HepG2 (cell line): ENCODE results near the gene MFSD2A. TPM values are rescaled to one million over a fixed set of nuclear protein-coding genes. Genes with fewer than 3 reads are reported as not detected.

ENCODE experiments used
- ATAC-seq: fragments of 200-7000 bp; cut with Tn5 transposase; 3 replicates; pipeline ENCODE4 v1.9.1; 2020; ENCODE audit warnings: mild to moderate bottlenecking, moderate library complexity
- BruUV-seq: library from RNA; stranded (reverse); fragments of 400-500 nt; replicated peaks from 2 replicates; lab custom pipeline; 2021; lab: Mats Ljungman, UMichigan
- CTCF ChIA-PET: fragments of 300-600 bp; formaldehyde crosslinking; extraction: SDS; loops from one replicate; lab custom pipeline; 2021; ENCODE audit warnings: low total read pairs, inconsistent platforms, low intra/inter-chr PET ratio; lab: Yijun Ruan, JAX
- POLR2A ChIA-PET: fragments of 350-600 bp; sonication (Branson Sonifier 250); formaldehyde crosslinking; loops from one replicate; lab custom pipeline; 2020; ENCODE audit warnings: antibody characterized with exemption, inconsistent platforms; lab: Yijun Ruan, JAX
- DNase-seq: peaks from one replicate; pipeline ENCODE4 v3.0.0-alpha.2; 2015; ENCODE audit warnings: low spot score
- FAIRE-seq: peaks from 3 replicates; lab custom pipeline; 2011; peaks lifted over from hg19 to GRCh38; lab: Jason Lieb, UNC
- H2AFZ ChIP-seq: one replicate; pipeline ENCODE4 v1.6.1; 2011; ENCODE audit warnings: low read length, inconsistent platforms
- H3K27ac ChIP-seq: fragments of 300-600 bp; 3 replicates; pipeline ENCODE4 v1.8.0; 2011; ENCODE audit warnings: mixed run types, mild to moderate bottlenecking, mixed read lengths, low read length, inconsistent platforms; ENCODE audit not compliant: insufficient read depth; ENCODE audit errors: extremely low read length
- H3K27me3 ChIP-seq, 2 experiments: fragments of 200-600 bp in 1 of 2; 2 replicates in 1 of 2; 3 replicates in 1 of 2; pipeline versions ENCODE4 v1.6.0 to v1.8.0; 2011; ENCODE audit warnings: low read length in 2 of 2, mild to moderate bottlenecking in 2 of 2, moderate library complexity in 2 of 2, inconsistent platforms in 1 of 2; ENCODE audit not compliant: insufficient read depth in 2 of 2, control insufficient read depth in 1 of 2
- H3K36me3 ChIP-seq, 2 experiments: fragments of 200-600 bp in 1 of 2; replicated peaks in 1 of 2; 2 replicates in 1 of 2; 3 replicates in 1 of 2; pipeline versions ENCODE4 v1.5.1 to v1.8.0; 2011; ENCODE audit warnings: low read length in 2 of 2, inconsistent platforms in 1 of 2; ENCODE audit not compliant: insufficient read depth in 2 of 2, control insufficient read depth in 1 of 2
- H3K4me1 ChIP-seq: 2 replicates; pipeline ENCODE4 v1.5.1; 2012; ENCODE audit warnings: low read length, inconsistent platforms; ENCODE audit not compliant: insufficient read depth
- H3K4me2 ChIP-seq: 2 replicates; pipeline ENCODE4 v1.6.0; 2011; ENCODE audit warnings: low read depth, low read length, inconsistent platforms
- H3K4me3 ChIP-seq, 3 experiments: fragments of 200-600 bp in 1 of 3; sonication (generic), shearing (Covaris generic) in 1 of 3; replicated peaks in 1 of 3; 2 replicates each; pipeline ENCODE4 v1.5.1; 2011 to 2016; ENCODE audit warnings: low read length in 3 of 3, inconsistent platforms in 2 of 3, low read depth in 2 of 3, mild to moderate bottlenecking in 2 of 3, control low read depth in 1 of 3, mixed read lengths in 1 of 3; ENCODE audit not compliant: insufficient read depth in 1 of 3
- H3K79me2 ChIP-seq: one replicate; pipeline ENCODE4 v1.6.1; 2011; ENCODE audit warnings: low read length, inconsistent platforms; ENCODE audit not compliant: insufficient read depth
- H3K9ac ChIP-seq: 2 replicates; pipeline ENCODE4 v1.6.0; 2011; ENCODE audit warnings: mild to moderate bottlenecking, low read depth, low read length, inconsistent platforms; ENCODE audit not compliant: insufficient read depth
- H3K9me3 ChIP-seq: 2 replicates; pipeline ENCODE4 v1.5.1; 2012; ENCODE audit warnings: mild to moderate bottlenecking, low read length
- H4K20me1 ChIP-seq: 2 replicates; pipeline ENCODE4 v1.6.0; 2011; ENCODE audit warnings: inconsistent platforms, mild to moderate bottlenecking, low read length, moderate library complexity; ENCODE audit not compliant: insufficient read depth
- DPF2 ChIP-seq: sonication (generic); formaldehyde crosslinking; IDR thresholded peaks from 2 replicates; pipeline ENCODE4 v1.4.0; 2020; ENCODE audit warnings: mild to moderate bottlenecking, low read depth, missing genetic modification reagents, borderline replicate concordance
- HMG20A ChIP-seq: IDR thresholded peaks from 2 replicates; pipeline ENCODE4 v1.6.1; 2016; ENCODE audit warnings: borderline replicate concordance
- IKZF4 ChIP-seq: sonication (generic); formaldehyde crosslinking; IDR thresholded peaks from 2 replicates; pipeline ENCODE4 v1.5.1; 2020; ENCODE audit warnings: borderline replicate concordance, mild to moderate bottlenecking, low read depth, missing genetic modification reagents; ENCODE audit errors: not compliant biosample characterization
- RFX3 ChIP-seq: IDR thresholded peaks from 2 replicates; pipeline ENCODE4 v1.6.1; 2016; ENCODE audit warnings: missing biosample characterization, missing genetic modification reagents
- SOX5 ChIP-seq: IDR thresholded peaks from 2 replicates; pipeline ENCODE4 v1.6.1; 2016; ENCODE audit warnings: borderline replicate concordance
- ZNF251 ChIP-seq: sonication (generic); formaldehyde crosslinking; IDR thresholded peaks from 2 replicates; pipeline ENCODE4 v1.9.0; 2021; ENCODE audit warnings: mild to moderate bottlenecking, missing genetic modification reagents
- ZNF562 ChIP-seq: sonication (generic); formaldehyde crosslinking; IDR thresholded peaks from 2 replicates; pipeline ENCODE4 v1.8.0; 2022; ENCODE audit warnings: missing genetic modification reagents, borderline replicate concordance
- ZNF768 ChIP-seq: sonication (generic); formaldehyde crosslinking; IDR thresholded peaks from 2 replicates; pipeline ENCODE4 v1.4.0; 2020; ENCODE audit warnings: missing genetic modification reagents
- WGBS: methylation state at CpG from one replicate; pipeline ENCODE4 v1.1.6; 2017; ENCODE audit warnings: low lambda C conversion rate; 5-methylcytosine and 5-hydroxymethylcytosine counted together
- in situ Hi-C: cut with HindIII; loops from 2 replicates; pipeline ENCODE4 v1.10.0; 2017; ENCODE audit warnings: low pct_unique_long_range_greater_than_20kb; ENCODE audit not compliant: extremely low pct_ligation_motif_present
- intact Hi-C: fragments of 100-400 bp; cut with micrococcal nuclease; formaldehyde crosslinking; loops from one replicate; pipeline ENCODE4 v1.10.0; 2022; ENCODE audit not compliant: unreplicated experiment
- polyA plus RNA-seq, 8 experiments: library from polyadenylated mRNA; depleted of rRNA in 3 of 8; stranded (reverse) in 7 of 8; unstranded in 1 of 8; fragments of >200 nt; fragmentation: Illumina TruSeq in 4 of 8; extraction: Trizol in 4 of 8; gene quantifications; 2 replicates each; pipeline versions ENCODE4 v1.2.1 to v1.2.3, GENCODE V29; 2011 to 2016; ENCODE audit warnings: low read depth in 4 of 8, missing spikeins in 1 of 8, mixed read lengths in 1 of 8; ENCODE audit not compliant: insufficient read depth in 1 of 8
- total RNA-seq, 5 experiments: library from RNA; depleted of rRNA; stranded (reverse); fragments of >200 nt; fragmentation: Illumina TruSeq; extraction: Trizol; gene quantifications; 2 replicates each; pipeline ENCODE4 v1.2.3, GENCODE V29; 2016; ENCODE audit warnings: low read depth in 1 of 5
- TF ChIP-seq, protein P1 (sequence below): sonication (generic); formaldehyde crosslinking; conservative IDR thresholded peaks from 2 replicates; pipeline ENCODE4 v1.5.0; 2020; ENCODE audit warnings: missing genetic modification reagents
- TF ChIP-seq, protein P2 (sequence below): sonication (generic); formaldehyde crosslinking; IDR thresholded peaks from 2 replicates; pipeline ENCODE4 v1.5.1; 2020; ENCODE audit warnings: missing genetic modification reagents, mild to moderate bottlenecking, borderline replicate concordance
- TF ChIP-seq, protein P3 (sequence below): IDR thresholded peaks from 2 replicates; pipeline ENCODE4 v1.6.1; 2016; ENCODE audit warnings: missing biosample characterization, missing genetic modification reagents, low read depth
- TF ChIP-seq, protein P4 (sequence below): sonication (generic); formaldehyde crosslinking; conservative IDR thresholded peaks from 2 replicates; pipeline ENCODE4 v1.4.0; 2020; ENCODE audit warnings: missing genetic modification reagents
- TF ChIP-seq, protein P5 (sequence below): sonication (generic); formaldehyde crosslinking; IDR thresholded peaks from 2 replicates; pipeline ENCODE4 v1.4.0; 2020; ENCODE audit warnings: missing genetic modification reagents

MFSD2A gene
- total and polyA plus RNA-seq, 2 of the 13 experiments (the other 11 are each of a cell fraction or from before 2014, with no cell fraction given): 0.08 TPM; not detected in 1

DNA sequence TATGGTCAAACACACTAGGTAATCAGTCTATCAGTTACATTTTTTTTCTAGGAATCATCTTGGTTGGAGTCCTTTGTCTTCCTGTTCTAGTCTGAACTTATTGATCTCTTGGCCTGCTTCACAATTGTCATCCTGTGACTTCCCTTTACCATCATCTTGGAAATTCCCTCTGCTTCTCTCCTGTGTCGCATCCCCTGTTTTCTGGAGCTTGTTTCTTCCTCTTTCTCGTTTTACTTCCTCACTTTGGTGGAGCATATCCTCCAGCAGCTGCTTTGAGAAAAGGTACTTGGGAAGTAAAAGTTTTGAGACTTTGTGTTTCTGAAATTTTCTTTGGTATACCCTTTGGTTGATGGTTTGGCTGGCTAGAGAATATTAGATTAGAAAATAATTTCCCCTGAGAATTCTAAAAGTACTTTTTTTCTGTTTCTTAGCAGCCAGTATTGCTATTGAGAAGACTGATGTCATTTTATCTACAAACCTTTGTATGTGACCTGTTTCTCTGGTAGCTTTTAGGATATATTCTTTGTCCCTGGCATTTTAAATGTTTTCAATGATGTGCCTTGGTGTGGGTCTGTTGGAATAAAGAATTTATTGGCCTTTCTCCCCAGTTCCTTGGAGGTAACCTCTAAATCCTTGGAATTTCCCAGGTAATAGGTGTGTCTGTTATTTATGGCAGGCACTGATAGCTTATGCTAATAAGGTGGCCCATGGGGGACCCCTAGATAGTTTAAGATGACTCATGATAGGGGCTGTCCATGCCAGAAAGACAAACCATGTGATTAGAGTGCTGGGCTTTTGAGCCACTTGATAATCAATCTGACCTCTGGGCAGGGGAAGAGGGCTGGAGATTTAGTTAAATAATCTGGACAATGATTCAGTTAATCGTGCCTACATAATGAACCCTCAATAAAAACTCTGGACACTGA, 47.2 kb upstream of the MFSD2A start:
- FAIRE-seq (no peak), ATAC-seq (no peak), DNase-seq (no peak)
- no peaks in the 10 kb centered on the region for H3K79me2 ChIP-seq
- H3K4me2 ChIP-seq: no peak overlapping the region
- H3K4me3 ChIP-seq: no peak overlapping the region
- no peak overlapping the region for H2AFZ ChIP-seq
- peaks cover 6% of the 10 kb centered on the region for H3K9me3 ChIP-seq
- H3K27ac ChIP-seq: no peak overlapping the region
- in situ Hi-C loops (no loop called here), intact Hi-C loops (no loop called here)
- WGBS: 9% methylated on average over 3 of the region's 3 CpGs
- no TSS peak for BruUV-seq
- no peaks in the 10 kb centered on the region for H4K20me1 ChIP-seq
- H3K36me3 ChIP-seq: no peaks in the 10 kb centered on the region
- peaks cover 0 to 12% of the 10 kb centered on the region in 2 experiments; a peak in 3 of 5 replicates for H3K27me3 ChIP-seq
- H3K9ac ChIP-seq: no peak overlapping the region
- ChIA-PET CTCF (no interaction called here), POLR2A (no interaction called here)
- H3K4me1 ChIP-seq: peaks cover 5% of the 10 kb centered on the region; the same call in 1 of the 2 replicates
- TF ChIP-seq SOX5 (CRISPR knock-in tag) (no peak), ZNF562 (CRISPR knock-in tag) (no peak), ZNF251 (CRISPR knock-in tag) (no peak), IKZF4 (no peak), RFX3 (CRISPR knock-in tag) (no peak), DPF2 (CRISPR knock-in tag) (no peak), ZNF768 (CRISPR knock-in tag) (no peak), HMG20A (CRISPR knock-in tag) (no peak)
- TF ChIP-seq, protein P1, sequence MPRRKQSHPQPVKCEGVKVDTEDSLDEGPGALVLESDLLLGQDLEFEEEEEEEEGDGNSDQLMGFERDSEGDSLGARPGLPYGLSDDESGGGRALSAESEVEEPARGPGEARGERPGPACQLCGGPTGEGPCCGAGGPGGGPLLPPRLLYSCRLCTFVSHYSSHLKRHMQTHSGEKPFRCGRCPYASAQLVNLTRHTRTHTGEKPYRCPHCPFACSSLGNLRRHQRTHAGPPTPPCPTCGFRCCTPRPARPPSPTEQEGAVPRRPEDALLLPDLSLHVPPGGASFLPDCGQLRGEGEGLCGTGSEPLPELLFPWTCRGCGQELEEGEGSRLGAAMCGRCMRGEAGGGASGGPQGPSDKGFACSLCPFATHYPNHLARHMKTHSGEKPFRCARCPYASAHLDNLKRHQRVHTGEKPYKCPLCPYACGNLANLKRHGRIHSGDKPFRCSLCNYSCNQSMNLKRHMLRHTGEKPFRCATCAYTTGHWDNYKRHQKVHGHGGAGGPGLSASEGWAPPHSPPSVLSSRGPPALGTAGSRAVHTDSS (CRISPR knock-in tag): no peak
- TF ChIP-seq, protein P2, sequence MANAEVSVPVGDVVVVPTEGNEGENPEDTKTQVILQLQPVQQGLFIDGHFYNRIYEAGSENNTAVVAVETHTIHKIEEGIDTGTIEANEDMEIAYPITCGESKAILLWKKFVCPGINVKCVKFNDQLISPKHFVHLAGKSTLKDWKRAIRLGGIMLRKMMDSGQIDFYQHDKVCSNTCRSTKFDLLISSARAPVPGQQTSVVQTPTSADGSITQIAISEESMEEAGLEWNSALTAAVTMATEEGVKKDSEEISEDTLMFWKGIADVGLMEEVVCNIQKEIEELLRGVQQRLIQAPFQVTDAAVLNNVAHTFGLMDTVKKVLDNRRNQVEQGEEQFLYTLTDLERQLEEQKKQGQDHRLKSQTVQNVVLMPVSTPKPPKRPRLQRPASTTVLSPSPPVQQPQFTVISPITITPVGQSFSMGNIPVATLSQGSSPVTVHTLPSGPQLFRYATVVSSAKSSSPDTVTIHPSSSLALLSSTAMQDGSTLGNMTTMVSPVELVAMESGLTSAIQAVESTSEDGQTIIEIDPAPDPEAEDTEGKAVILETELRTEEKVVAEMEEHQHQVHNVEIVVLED (CRISPR knock-in tag): no peak
- TF ChIP-seq, protein P3, sequence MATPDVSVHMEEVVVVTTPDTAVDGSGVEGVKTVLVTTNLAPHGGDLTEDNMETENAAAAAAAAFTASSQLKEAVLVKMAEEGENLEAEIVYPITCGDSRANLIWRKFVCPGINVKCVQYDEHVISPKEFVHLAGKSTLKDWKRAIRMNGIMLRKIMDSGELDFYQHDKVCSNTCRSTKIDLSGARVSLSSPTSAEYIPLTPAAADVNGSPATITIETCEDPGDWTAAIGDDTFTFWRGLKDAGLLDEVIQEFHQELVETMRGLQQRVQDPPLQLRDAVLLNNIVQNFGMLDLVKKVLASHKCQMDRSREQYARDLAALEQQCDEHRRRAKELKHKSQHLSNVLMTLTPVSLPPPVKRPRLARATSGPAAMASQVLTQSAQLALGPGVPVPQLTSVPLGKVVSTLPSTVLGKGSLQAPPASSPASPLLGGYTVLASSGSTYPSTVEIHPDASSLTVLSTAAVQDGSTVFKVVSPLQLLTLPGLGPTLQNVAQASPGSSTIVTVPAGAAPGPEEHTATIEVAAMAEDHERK: no peak
- TF ChIP-seq, protein P4, sequence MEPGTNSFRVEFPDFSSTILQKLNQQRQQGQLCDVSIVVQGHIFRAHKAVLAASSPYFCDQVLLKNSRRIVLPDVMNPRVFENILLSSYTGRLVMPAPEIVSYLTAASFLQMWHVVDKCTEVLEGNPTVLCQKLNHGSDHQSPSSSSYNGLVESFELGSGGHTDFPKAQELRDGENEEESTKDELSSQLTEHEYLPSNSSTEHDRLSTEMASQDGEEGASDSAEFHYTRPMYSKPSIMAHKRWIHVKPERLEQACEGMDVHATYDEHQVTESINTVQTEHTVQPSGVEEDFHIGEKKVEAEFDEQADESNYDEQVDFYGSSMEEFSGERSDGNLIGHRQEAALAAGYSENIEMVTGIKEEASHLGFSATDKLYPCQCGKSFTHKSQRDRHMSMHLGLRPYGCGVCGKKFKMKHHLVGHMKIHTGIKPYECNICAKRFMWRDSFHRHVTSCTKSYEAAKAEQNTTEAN (CRISPR knock-in tag): no peak
- TF ChIP-seq, protein P5, sequence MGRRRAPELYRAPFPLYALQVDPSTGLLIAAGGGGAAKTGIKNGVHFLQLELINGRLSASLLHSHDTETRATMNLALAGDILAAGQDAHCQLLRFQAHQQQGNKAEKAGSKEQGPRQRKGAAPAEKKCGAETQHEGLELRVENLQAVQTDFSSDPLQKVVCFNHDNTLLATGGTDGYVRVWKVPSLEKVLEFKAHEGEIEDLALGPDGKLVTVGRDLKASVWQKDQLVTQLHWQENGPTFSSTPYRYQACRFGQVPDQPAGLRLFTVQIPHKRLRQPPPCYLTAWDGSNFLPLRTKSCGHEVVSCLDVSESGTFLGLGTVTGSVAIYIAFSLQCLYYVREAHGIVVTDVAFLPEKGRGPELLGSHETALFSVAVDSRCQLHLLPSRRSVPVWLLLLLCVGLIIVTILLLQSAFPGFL (CRISPR knock-in tag): no peak
